ENCODE measurements around the gene PGLYRP2.

PGLYRP2 gene

GRCh38 chr19:15439821-15440641 lies 39.3 kb downstream of the PGLYRP2 start:
- no peak for DNase-seq (ENCODE audit: low read depth, low spot score)

- no peak for DNase-seq (ENCODE audit: low read depth, low spot score)
Measured at GRCh38 chr19:15439078-15439799, 40.1 kb downstream of the PGLYRP2 start.

- DNase-seq (ENCODE audit: low read depth, low spot score): no peak
Measured at GRCh38 chr19:15438577-15438976, 40.7 kb downstream of the PGLYRP2 start.

GRCh38 chr19:15438124-15438496 lies 41.2 kb downstream of the PGLYRP2 start:
- no peak for DNase-seq (ENCODE audit: low read depth, low spot score)

GRCh38 chr19:15437355-15438123 lies 41.8 kb downstream of the PGLYRP2 start:
- DNase-seq (ENCODE audit: low read depth, low spot score): no peak

GRCh38 chr19:15436826-15437110 lies 42.5 kb downstream of the PGLYRP2 start:
- no peak for DNase-seq (ENCODE audit: low read depth, low spot score)

- DNase-seq (ENCODE audit: low read depth, low spot score): no peak
Measured at GRCh38 chr19:15436012-15436825, 43.1 kb downstream of the PGLYRP2 start.

GRCh38 chr19:15433519-15434069 lies 45.7 kb downstream of the PGLYRP2 start:
- DNase-seq (ENCODE audit: low read depth, low spot score): no peak

GRCh38 chr19:15432629-15433518 lies 46.4 kb downstream of the PGLYRP2 start:
- DNase-seq (ENCODE audit: low read depth, low spot score): no peak

- no peak for DNase-seq (ENCODE audit: low read depth, low spot score)
Measured at GRCh38 chr19:15432018-15432494, 47.2 kb downstream of the PGLYRP2 start.

- no peak for DNase-seq (ENCODE audit: low read depth, low spot score)
Measured at GRCh38 chr19:15431396-15432017, 47.8 kb downstream of the PGLYRP2 start.

- DNase-seq (ENCODE audit: low read depth, low spot score): no peak
Measured at GRCh38 chr19:15430526-15431120, 48.7 kb downstream of the PGLYRP2 start.

- DNase-seq (ENCODE audit: low read depth, low spot score): no peak
Measured at GRCh38 chr19:15429825-15430467, 49.4 kb downstream of the PGLYRP2 start.

- DNase-seq (ENCODE audit: low read depth, low spot score): no peak
Measured at GRCh38 chr19:15428956-15429824, 50.1 kb downstream of the PGLYRP2 start.

GRCh38 chr19:15427991-15428471 lies 51.3 kb downstream of the PGLYRP2 start:
- DNase-seq (ENCODE audit: low read depth, low spot score): no peak

- no peak for DNase-seq (ENCODE audit: low read depth, low spot score)
Measured at GRCh38 chr19:15427350-15427700, 52.0 kb downstream of the PGLYRP2 start.

GRCh38 chr19:15426485-15427349 lies 52.6 kb downstream of the PGLYRP2 start:
- DNase-seq (ENCODE audit: low read depth, low spot score): no peak

Measured in iPS DF 19.7 (cell line).